Measurements from ENCODE around the gene MAD1L1.

Gene MAD1L1

DNA sequence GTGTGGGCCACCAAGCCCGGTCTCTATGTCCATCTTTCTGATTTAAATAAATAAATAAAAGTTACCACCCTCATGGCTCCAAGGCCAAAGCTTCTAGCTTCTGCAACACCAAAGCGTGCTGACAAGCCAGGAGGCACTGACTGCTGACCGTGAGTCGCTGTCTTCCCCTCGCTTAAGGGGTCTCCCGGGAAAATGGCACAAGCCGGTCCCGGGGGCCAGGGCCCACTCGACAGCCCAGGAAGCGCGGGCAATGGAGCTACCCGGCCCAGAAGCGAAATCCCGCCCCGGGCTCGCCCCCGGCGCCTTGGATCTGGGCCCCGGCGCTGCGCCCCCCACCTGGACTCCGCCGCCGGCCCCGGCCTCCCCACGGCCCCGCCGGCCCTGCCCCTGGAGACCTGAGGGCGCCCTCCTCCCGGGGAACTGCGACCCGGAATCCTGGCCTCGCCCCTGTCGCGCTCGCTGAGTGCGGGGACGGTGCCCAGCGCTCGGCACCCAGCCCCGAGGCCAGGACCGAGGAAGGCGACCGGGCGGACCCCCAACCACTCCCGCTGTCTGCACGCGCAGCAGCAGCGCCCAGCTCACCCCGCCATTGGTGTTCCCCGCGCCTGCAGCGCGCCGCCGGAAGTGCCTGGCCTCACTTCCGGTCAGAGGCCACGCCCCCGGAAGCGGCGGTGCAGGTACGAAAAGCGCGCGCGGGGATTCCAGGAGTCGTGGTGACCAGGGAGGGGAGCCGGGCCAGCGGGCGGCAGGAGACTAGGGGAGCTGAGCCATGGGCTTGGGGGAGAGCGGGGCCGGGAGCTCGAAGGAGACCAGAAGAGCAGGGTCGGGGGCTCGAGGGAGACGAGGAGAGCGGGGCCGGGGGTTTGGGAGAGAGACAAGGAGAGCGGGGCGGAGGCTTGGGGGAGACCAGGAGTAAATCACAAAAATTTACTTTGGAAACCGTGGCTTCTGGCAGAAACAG lies 9.1 kb upstream of the MAD1L1 start, which contains the start of the genes MRM2 and NUDT1:
Gene MRM2 (minus strand): TSS at position 626 of the 961 bp plus-strand sequence. CDS start 36 bp downstream, at position 590.
Gene NUDT1 (plus strand): TSS at position 647 of the 961 bp plus-strand sequence. CDS start 2,349 bp downstream, outside the sequence.
- peak; percentile 44 for DNase-seq

DNA sequence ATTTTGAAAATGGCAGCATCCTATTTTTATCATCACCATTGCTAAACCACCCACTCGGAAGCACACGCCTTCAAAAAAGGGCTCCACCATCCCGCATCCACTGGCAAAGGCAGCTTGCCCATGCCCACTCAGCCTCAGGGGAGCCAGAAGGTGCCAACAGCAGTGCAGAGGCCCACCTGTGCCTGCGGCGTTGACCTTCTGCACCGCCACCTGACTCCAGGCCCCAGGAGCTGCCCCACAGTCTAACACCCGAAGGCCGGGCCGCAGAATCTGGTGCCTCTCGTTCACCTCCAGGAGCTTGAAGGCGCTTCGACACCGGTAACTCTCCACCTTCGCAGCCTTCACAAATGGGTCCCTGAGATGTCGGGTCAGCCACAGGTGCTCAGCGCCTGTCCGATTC lies 6.5 kb upstream of the MAD1L1 start:
- DNase-seq, result no peak

DNA sequence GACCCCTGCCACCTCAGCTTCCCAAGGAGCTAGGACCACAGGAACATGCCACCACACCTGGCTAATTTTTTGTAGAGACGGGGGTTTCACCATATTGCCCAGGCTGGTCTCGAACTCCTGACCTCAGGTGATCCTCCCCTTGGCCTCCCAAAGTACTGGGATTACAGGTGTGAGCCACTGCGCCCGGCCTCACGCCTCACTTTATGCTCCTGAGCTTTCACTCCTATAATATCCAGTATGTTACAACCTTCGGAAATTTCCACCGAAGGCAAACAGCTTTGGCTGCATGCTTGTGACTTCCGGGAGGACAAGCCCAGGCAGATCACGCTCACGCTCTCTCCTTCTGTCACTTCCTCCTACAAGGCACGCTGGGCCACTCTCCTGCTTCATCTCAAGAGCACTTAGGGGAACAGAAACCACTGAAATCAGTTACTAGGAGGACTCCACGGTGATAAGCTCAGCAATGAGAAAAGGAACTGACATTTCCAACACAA lies 4.4 kb upstream of the MAD1L1 start:
- DNase-seq, result no peak

DNA sequence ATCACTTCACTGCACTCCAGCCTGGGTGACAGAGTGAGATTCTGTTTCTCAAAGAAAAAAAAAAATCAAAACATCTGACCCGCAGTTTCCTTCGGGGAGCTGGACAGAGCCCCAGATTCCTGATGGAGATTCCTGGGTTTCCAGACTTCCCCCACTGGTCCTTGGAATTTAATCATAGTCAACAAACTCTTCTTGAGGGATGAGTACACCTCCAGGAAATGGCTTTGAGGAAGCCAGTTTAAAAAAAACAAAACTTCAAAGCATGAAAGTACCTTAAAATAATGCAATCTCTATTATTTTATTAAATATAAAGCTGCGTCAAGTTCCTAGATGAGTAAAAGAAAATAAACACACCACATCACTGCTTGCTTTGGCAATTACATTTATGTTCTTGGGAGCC lies 1.2 kb upstream of the MAD1L1 start:
- no peak for DNase-seq

DNA sequence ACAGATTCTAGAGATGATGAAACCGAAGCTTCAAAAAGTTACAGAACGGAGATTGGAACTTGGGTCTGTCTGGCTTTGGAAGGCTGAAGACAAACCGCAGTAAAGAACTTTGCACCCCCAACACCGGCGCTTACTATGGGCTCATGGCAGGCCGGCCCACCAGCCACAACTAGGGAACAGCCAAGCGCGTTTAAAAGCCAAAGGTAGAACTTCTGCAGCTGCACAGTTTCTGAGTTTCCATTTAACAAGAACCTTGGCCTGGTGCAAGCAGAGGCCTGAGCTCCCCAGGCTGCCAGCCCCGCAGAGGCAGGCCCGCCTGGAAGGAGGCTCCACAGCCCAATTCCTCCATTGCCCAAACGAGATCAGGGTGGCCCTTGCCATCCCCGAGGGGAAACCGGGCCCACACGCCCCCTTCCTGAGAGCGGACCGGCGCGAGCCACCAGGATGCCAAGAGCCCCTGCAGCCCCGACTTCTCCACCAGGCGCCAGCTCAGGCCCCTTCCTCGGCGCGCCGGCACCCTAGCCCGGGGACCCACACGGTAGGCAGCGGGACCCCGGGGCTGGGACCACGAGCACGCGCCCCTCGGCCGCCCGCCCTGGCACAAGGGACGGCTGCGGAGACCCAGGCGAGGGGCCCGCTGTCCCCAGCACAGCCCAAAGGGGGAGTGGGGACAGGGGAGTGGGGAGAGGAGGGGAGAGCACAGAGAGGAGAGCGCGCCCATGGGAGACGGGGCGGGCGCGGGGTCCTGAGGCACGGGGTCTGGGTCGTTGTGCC lies 566 bp downstream of the MAD1L1 start:
- DNase-seq, result peak in 1 of 2 experiments; percentile 7

DNA sequence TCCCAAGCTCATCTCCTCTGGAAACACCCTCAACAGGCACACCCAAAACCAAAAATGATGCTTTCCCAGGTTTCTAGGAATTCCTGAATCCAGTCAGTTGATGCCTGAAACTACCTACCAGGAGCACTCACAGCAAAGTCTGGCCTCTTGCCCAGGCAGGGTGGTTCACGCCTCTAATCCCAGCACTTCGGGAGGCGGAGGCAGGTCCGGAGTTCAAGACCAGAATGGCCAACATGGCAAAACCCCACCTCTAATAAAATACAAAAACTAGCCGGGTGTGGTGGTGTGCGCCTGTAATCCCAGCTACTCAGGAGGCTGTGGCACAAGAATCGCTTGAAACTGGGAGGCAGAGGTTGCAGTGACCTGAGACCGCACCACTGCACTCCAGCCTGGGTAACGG lies 1.9 kb downstream of the MAD1L1 start:
- DNase-seq, result no peak

DNA sequence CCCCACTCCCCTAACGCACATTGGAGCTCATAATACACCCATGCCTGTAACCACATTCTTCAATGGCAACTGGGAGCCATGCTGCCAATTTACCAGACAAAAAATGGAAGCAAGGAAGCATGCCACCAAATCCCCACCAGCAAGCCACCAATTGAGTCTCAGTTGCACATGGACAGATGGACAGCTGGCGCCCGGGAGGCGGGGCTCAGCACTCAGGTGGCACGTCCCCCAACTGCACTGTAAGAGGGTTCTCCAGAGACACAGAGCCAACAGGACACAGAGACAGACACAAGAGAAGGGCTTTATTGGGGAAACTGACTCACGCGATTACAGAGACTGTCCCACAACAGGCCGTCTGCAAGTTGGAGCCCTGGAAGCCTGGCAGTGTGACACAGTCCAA lies 2.5 kb downstream of the MAD1L1 start:
- DNase-seq, result no peak

DNA sequence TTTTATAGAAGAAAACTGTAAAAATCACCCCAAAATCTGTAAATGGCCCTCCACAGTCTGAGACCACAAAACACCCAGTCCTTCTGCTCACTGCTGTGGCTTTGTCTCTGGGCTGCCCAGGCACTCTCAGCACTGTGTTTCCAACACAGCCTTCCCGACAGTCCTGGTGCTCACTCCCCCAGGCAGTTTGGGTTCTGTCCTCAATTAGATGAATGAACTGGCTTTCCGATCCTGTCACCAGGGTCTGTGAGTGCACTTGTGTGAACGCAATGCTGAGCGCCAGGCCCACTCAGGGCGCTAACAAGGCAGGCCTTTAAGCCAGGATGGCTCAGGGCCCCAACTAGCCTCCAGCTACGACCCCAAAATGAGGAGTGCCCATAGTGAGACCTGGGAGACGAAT lies 3.3 kb downstream of the MAD1L1 start:
- DNase-seq, result no peak

DNA sequence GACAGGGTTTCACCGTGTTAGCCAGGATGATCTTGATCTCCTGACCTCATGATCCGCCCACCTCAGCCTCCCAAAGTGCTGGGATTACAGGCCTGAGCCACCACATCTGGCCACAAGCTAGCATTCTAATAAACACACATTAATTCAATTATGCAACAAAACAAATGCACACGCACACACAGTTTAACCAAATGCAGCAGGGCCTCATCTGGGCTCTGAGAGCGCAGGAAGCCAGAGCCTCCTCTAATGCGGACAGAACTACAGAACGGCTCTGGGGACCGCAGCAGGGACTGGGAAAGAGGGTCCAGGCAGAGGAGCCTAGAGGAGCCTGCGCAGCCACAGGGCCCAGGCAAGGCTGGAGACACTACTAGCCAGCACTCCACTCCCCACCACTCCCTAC lies 3.8 kb downstream of the MAD1L1 start:
- no peak for DNase-seq

DNA sequence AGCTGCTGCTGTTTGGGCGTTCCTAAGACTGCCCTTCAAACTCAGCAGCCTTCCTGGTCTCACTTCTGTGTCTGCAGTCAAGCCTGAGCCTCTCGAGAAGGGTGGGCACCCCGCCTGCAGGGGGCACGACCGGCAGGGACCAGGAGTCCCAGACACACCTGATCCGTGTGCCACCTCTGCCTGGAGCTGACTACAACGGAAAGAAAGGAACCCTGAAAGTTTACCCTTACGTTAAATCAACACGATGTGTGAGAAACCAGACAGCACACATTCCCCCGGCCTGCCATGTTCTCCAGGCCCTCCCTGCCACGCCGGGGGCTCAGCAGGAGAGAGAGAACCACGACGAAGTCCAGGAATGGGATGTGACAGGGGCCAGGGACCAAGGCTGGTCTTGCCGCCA lies 5.0 kb downstream of the MAD1L1 start:
- no peak for DNase-seq

DNA sequence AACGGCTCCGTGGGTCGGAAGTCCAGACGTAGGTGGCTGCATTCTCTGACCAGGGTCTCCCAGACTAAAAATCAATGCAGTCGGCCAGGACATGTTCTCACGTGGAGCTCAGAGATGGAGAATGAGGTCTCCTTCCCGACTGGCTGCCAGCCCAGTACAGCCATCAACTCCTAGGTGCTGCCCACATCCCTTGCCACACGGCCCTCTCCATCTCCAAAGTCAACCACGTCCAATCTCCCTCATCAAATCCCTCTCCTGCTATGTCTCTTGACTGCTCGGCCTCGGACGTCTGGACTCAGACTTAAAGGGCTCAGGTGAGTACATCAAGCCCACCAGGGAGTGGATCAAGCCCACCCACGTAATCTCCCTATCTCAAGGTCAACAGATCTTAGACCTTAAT lies 6.9 kb downstream of the MAD1L1 start:
- no peak for DNase-seq

DNA sequence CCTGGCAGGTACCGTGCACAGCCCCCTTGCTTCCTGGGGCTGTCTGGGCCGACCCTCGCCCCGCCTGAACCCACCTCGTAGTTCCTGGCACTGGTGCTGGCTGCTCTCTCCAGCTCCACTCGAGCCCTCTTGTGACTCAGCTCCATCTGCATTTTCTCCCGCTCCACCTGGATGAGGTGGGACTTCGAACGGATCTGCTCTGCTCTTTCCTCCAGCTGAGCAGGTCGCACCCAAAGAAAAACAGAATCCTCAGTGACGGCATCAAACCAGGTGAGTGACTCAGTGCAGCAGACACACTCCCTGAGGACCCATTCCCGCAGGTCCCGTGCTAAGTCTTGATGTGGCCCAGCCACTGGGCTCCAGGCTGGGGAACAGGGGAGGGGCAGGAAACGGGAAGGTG lies 7.4 kb downstream of the MAD1L1 start:
- no peak for DNase-seq

DNA sequence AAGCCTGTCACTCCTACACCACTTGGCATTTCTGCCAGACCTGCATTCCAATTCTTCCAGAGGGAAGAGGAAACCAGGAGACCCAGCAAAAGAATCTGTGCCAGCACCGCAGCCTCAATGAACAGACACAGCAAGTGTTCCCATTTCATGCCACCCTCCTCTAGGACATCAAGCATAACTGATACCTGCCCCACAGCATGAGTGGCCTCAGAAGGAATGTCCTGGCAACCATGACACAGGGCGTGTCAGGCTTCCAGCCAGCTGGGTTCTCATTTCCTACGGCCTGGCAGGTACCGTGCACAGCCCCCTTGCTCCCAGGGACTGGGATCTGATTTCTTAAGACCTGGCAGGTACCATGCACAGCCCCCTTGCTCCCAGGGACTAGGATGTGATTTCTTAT lies 7.8 kb downstream of the MAD1L1 start:
- no peak for DNase-seq

DNA sequence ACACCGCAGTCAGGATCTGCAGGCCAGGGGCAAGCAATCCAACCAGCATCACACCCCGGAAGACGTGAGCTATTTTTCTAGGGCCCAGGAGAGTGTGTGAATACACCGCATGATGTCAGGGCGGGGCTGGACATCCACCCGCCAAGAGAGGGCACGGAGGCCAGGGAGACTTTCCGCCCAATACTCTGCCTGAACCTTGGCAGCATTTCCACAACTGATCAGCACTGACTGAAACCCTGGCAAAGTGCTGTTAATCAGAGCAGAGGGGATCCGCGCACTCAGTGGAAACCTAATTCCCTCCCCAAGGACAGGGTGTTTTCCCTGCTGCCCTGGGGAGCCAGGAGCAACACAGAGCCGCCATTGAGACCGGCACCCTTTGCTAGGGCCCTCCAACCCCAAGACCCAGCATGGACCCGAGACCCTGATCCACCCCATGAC lies 8.2 kb downstream of the MAD1L1 start:
- no peak for DNase-seq

DNA sequence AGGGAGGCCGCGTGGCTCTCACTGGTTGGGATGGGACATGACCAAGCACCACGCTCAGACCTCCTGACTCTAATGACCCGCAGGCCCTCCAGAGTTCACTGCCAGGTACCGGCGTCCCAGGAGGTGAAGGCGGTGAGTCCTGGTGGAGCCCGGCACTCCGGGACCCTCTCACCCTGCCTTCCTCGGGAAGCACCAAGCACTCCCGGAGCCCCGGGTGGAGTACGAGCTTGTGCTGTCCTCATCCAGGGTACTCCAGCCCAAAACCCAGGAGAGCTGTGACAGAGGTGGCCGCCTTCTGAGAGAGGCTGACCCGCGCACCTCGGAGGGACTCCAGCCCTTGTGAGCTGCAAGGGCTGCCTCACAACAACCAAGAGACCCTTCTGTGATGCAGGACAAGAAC lies 9.4 kb downstream of the MAD1L1 start:
- DNase-seq, result no peak

DNA sequence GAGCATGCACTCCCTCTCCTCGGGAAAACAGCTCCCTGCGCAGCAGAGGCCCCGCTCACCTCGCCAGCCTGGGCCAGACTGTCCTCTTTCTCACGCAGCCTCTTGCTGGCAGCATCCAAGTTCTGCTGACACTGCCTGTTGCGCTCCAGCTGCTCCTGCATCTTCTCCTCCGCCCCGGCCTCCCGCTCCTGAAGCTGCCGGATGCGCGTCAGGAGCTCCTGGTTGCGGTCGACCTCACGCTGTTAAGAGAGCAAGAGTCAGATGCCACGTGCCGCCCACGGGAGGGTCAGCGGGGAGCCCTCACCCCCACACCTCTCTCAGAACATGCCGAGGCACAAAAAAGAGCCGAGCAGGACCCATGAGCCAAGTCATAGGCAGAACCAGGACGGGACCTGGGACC lies 10.2 kb downstream of the MAD1L1 start:
- no peak for DNase-seq

DNA sequence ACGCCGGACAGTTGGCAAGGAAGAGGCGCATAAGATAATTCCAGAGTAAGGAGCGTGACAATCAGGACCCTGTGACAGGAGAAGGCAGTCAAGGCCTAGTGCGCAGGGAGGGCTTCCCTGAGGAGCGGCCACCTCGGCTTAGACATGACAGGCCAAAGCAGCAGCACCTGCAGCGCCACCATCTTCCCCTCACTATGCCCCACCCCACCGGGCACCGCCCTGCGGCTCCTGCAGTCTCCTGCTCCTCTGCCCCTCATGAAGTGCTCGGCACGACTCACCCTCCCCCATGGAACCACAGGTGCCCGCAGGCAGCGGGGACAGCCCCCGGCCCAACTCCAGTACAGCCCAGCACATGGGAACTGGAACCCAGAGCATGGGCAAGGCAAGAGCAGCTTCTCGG lies 11.8 kb downstream of the MAD1L1 start:
- no peak for DNase-seq

DNA sequence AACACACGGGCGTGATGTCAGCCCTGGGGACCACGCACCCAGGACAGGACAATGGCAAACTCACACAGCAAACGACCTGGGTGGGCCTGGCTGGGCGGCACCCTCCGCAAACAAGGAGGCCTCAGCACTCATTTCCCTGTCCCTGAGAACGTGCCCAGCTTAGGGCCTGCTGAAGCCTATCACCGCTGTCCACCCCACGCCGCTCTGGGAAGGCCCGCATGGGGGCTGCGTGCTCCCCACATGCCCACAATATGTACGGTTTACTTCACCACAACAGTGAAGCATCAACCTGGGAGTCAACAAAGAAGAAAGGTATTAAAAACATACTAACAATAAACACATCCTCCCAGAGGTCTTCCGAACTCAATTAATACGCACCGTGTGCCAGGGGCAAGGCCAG lies 12.2 kb downstream of the MAD1L1 start:
- DNase-seq, result no peak

DNA sequence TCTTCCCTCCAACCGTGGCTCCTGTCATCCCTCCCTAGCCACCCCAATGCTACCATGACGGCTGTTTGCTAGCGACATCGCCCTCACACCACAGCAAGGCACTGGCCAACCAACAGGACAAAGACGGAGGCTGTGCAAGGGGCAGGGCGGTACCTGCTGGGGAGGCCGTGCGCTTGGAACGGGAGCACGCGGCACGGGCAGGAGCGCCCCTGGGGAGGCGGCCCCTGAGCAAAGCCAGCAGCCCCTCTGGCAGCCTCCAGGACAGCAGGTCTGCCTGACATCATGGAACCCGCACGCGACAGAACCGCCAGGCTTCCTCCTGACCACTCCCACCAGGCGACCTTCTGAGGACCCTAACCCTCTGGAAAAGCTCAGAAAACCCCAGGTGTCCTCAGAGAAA lies 12.7 kb downstream of the MAD1L1 start:
- DNase-seq, result no peak

DNA sequence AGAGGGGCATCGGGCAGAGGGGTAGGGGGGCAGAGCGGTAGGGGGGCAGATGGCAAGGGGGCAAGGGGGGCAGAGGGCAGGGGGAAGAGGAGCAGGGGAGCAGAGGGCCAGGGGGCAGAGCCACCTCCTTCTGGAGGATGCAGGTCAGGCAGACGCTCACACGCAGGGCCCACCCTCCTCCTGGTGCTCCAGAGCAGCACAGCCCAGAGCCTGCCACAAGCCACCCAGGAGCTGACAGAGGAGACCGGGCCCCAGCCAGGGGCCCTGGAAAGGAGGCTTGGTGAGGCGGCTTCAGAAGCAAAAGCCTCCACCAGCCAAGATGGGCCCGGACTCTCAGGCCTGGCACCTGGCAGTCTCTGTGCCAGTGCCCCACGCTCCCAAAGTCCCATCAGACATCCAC lies 13.1 kb downstream of the MAD1L1 start:
- DNase-seq, result no peak

DNA sequence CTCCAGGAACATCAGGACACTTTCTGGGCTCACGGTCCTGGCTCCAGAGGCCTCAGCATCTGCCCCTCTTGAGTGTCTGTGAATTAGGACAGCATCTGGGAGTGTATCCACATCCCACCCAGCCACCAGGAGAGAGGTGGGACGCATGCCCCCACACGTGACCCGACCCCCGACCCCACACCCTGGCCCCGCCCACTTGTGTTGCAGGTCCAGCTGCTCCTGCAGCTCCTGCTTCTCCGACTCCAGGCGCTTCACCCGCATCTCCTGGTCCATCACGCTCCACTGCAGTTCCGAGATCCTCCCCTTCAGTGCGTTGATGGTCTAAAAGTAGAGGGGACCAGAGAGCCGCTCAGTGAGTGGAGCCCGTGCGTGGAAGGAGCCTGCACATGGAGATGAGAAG lies 13.6 kb downstream of the MAD1L1 start:
- no peak for DNase-seq

DNA sequence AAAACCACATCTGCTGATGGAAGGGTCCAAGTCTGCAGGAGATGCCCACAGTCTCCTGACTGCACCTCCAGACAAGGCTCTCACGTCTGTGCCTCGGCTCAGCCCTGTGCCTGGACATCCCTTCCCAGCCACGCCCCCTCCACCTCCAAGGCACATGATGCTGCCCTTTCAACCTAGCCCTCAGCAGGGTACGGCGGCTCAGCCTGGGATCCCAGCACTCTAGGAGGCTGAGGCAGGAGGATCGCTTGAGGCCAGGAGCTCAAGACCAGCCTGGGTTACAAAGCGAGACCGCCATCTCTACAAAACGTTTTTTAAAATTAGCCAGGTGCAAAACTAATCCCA lies 14.3 kb downstream of the MAD1L1 start:
- DNase-seq, result no peak

DNA sequence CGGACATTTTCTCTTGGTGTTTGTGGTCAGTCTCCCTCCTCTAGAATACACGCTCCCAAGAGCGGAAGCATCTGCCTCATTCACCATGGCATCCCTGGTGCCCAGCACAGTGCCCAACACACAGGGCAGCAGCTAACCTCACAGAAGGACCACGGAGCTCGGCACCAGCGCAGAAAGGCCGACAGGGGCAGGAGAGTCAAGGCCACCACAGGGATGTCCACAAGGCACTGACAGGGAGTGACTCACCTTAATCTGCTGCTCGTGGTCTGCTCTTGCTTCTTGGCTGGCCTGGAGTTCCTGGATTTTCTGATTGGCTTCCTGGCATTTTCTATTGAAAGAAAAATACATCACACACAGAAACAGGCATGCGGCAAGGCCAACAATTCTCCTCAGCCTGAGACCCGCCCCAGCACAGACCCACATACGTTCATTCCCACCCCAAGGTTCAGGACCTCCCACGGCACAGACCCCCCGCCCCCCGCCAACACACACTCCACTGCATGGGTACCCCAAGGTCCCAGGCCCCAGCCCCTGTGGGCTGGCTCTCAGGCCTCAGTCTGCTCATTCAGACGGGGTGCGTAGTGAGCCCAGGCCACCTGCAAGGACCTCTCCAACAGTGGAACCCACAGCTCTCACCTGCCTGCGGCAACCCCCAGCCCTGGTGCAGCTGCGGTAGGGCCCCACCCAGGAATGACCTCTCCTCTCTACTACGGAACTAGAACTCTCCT lies 14.9 kb downstream of the MAD1L1 start:
- DNase-seq, result no peak
